ENCODE measurements around the gene SLAMF9.

DNA sequence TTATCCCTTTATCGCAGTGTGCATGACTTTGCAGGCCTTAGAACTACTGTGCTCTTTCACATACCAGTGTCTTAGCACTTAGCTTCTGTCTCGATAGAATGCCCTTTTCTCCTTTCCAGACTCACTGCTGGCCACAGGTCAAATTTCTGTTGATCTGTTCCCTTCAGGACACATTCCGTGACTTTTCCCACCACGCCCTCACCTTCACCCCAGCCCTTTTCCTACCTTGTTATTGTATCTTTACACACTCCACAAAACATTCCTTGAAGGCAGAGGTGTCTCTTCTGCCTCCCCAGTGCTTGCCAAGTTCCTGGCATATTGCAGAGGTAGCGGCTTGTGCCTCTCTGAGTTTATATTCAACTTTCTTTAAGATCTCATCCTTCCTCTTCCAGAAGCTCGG lies 4.9 kb downstream of the SLAMF9 start:
- TF ChIP-seq, protein P1, sequence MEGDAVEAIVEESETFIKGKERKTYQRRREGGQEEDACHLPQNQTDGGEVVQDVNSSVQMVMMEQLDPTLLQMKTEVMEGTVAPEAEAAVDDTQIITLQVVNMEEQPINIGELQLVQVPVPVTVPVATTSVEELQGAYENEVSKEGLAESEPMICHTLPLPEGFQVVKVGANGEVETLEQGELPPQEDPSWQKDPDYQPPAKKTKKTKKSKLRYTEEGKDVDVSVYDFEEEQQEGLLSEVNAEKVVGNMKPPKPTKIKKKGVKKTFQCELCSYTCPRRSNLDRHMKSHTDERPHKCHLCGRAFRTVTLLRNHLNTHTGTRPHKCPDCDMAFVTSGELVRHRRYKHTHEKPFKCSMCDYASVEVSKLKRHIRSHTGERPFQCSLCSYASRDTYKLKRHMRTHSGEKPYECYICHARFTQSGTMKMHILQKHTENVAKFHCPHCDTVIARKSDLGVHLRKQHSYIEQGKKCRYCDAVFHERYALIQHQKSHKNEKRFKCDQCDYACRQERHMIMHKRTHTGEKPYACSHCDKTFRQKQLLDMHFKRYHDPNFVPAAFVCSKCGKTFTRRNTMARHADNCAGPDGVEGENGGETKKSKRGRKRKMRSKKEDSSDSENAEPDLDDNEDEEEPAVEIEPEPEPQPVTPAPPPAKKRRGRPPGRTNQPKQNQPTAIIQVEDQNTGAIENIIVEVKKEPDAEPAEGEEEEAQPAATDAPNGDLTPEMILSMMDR (conservative IDR thresholded peaks at IDR 0.05): no peak
- no peak for TF ChIP-seq EZH2 (IDR thresholded peaks at IDR 0.05; ENCODE audit: low read depth)
